Measurements from ENCODE around the gene NSUN3. TPM values are rescaled to one million over a fixed set of nuclear protein-coding genes. Genes with fewer than 3 reads are reported as not detected.

The NSUN3 gene
- total RNA-seq, 1 donor = 13.4 TPM

DNA sequence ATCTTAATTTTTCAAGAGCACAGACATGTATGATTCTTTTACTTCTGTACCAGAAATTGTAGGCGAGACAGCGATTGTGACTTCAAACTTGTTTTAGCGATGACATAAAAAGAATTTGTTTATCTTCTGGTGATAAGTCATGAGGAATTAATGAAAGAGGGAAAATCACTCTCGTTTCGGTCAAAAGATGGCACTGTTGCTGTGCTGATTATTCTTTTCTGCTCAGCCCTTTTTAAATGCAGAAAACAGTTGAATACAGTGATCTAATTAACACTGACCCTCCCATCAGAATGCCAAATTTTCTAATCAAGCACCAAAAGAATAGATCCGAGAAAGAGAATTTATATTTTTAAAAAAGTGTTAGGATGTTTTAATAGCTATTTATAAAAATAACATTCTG is 52.6 kb downstream of the NSUN3 start:
- TF ChIP-seq, protein P1, sequence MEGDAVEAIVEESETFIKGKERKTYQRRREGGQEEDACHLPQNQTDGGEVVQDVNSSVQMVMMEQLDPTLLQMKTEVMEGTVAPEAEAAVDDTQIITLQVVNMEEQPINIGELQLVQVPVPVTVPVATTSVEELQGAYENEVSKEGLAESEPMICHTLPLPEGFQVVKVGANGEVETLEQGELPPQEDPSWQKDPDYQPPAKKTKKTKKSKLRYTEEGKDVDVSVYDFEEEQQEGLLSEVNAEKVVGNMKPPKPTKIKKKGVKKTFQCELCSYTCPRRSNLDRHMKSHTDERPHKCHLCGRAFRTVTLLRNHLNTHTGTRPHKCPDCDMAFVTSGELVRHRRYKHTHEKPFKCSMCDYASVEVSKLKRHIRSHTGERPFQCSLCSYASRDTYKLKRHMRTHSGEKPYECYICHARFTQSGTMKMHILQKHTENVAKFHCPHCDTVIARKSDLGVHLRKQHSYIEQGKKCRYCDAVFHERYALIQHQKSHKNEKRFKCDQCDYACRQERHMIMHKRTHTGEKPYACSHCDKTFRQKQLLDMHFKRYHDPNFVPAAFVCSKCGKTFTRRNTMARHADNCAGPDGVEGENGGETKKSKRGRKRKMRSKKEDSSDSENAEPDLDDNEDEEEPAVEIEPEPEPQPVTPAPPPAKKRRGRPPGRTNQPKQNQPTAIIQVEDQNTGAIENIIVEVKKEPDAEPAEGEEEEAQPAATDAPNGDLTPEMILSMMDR (IDR thresholded peaks at IDR 0.05; ENCODE audit: extremely low read depth, low read depth, low read length) = peak; percentile 45
- Histone ChIP-seq H3K4me2 (ENCODE audit: insufficient read depth, low read length) (no peak overlapping the region), H4K20me1 (ENCODE audit: insufficient read depth, low read length) (no peaks in the 10 kb centered on the region)

DNA sequence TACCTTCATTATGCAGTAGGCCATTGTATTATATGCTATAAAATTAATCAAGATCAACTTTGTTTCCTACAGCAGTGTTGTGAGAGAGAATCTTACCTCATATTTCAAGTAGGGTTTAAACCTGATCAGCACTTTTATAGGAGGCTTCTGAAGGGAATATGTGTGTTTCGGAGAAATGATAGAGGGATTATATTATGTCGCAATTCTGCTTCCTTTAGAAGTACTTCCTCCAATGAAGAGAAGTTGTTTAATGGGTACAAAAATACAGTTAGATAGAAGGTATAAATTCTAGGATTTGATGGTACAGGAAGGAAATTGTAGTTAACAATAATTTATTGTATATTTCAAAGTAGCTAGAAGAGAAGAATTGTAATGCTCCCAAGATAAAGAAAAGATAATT is 54.9 kb downstream of the NSUN3 start:
- Histone ChIP-seq H3K36me3 (ENCODE audit: insufficient read depth, low read length) (no peaks in the 10 kb centered on the region), H3K79me2 (ENCODE audit: insufficient read depth, low read length) (no peaks in the 10 kb centered on the region), H3K27me3 (ENCODE audit: insufficient read depth, low read length) (no peaks in the 10 kb centered on the region), H3K4me1 (ENCODE audit: insufficient read depth, low read length) (no peaks in the 10 kb centered on the region), H4K20me1 (ENCODE audit: insufficient read depth, low read length) (no peaks in the 10 kb centered on the region), H3K4me3 (ENCODE audit: insufficient read depth, low read length) (no peak overlapping the region), H3K9me3 (ENCODE audit: low read depth, low read length) (no peaks in the 10 kb centered on the region), H3K27ac (ENCODE audit: low read depth, low read length) (no peak overlapping the region), H3K4me2 (ENCODE audit: insufficient read depth, low read length) (no peak overlapping the region), H2AFZ (ENCODE audit: low read length) (no peak overlapping the region)
- DNase-seq (ENCODE audit: insufficient read length, low spot score, missing footprints) = no peak
- TF ChIP-seq, protein P1 (IDR thresholded peaks at IDR 0.05; ENCODE audit: extremely low read depth, low read depth, low read length) = no peak

More for the DNA sequence above, 52.6 kb downstream of the NSUN3 start:
- Histone ChIP-seq H3K4me1 (ENCODE audit: insufficient read depth, low read length) (no peaks in the 10 kb centered on the region), H3K9me3 (ENCODE audit: low read depth, low read length) (no peaks in the 10 kb centered on the region), H3K4me3 (ENCODE audit: insufficient read depth, low read length) (no peak overlapping the region), H3K27ac (ENCODE audit: low read depth, low read length) (no peak overlapping the region), H3K79me2 (ENCODE audit: insufficient read depth, low read length) (no peaks in the 10 kb centered on the region), H3K27me3 (ENCODE audit: insufficient read depth, low read length) (no peaks in the 10 kb centered on the region), H3K36me3 (ENCODE audit: insufficient read depth, low read length) (no peaks in the 10 kb centered on the region), H2AFZ (ENCODE audit: low read length) (no peak overlapping the region)
- no peak for DNase-seq (ENCODE audit: insufficient read length, low spot score, missing footprints)

GRCh38 chr3:94118390-94118789 is 55.5 kb downstream of the NSUN3 start:
- Histone ChIP-seq H3K79me2 (ENCODE audit: insufficient read depth, low read length) (no peaks in the 10 kb centered on the region), H2AFZ (ENCODE audit: low read length) (no peak overlapping the region), H3K27me3 (ENCODE audit: insufficient read depth, low read length) (no peaks in the 10 kb centered on the region), H3K4me3 (ENCODE audit: insufficient read depth, low read length) (no peak overlapping the region), H3K36me3 (ENCODE audit: insufficient read depth, low read length) (no peaks in the 10 kb centered on the region), H3K9me3 (ENCODE audit: low read depth, low read length) (no peaks in the 10 kb centered on the region), H3K27ac (ENCODE audit: low read depth, low read length) (no peak overlapping the region), H4K20me1 (ENCODE audit: insufficient read depth, low read length) (no peaks in the 10 kb centered on the region), H3K4me1 (ENCODE audit: insufficient read depth, low read length) (no peaks in the 10 kb centered on the region), H3K4me2 (ENCODE audit: insufficient read depth, low read length) (no peak overlapping the region)
- DNase-seq (ENCODE audit: insufficient read length, low spot score, missing footprints) = no peak
- TF ChIP-seq, protein P1 (IDR thresholded peaks at IDR 0.05; ENCODE audit: extremely low read depth, low read depth, low read length) = no peak

- no peak overlapping the region for H3K27ac ChIP-seq (ENCODE audit: low read depth, low read length)
- H2AFZ ChIP-seq (ENCODE audit: low read length) = no peak overlapping the region
- no peaks in the 10 kb centered on the region for H4K20me1 ChIP-seq (ENCODE audit: insufficient read depth, low read length)
- H3K4me3 ChIP-seq (ENCODE audit: insufficient read depth, low read length) = no peak overlapping the region
- H3K79me2 ChIP-seq (ENCODE audit: insufficient read depth, low read length) = no peaks in the 10 kb centered on the region
- H3K27me3 ChIP-seq (ENCODE audit: insufficient read depth, low read length) = no peaks in the 10 kb centered on the region
- TF ChIP-seq, protein P1 (IDR thresholded peaks at IDR 0.05; ENCODE audit: extremely low read depth, low read depth, low read length) = no peak
- no peaks in the 10 kb centered on the region for H3K36me3 ChIP-seq (ENCODE audit: insufficient read depth, low read length)
- H3K4me1 ChIP-seq (ENCODE audit: insufficient read depth, low read length) = no peaks in the 10 kb centered on the region
- no peak for DNase-seq (ENCODE audit: insufficient read length, low spot score, missing footprints)
- H3K4me2 ChIP-seq (ENCODE audit: insufficient read depth, low read length) = no peak overlapping the region
- H3K9me3 ChIP-seq (ENCODE audit: low read depth, low read length) = no peaks in the 10 kb centered on the region
These were observed 58.3 kb downstream of the NSUN3 start for GRCh38 chr3:94121161-94121560.

Measured in osteoblast (primary cell).